NB4 (cell line): ENCODE results near the gene PRICKLE2.

Experiments
- TF ChIP-seq, protein P1 (sequence below): IDR thresholded peaks from 2 replicates; pipeline ENCODE4 v1.6.1; 2011; ENCODE audit warnings: low read depth, low read length
- TF ChIP-seq, protein P2 (sequence below): IDR thresholded peaks from one replicate; pipeline ENCODE4 v1.5.1; 2012; ENCODE audit warnings: low read depth, low read length

DNA sequence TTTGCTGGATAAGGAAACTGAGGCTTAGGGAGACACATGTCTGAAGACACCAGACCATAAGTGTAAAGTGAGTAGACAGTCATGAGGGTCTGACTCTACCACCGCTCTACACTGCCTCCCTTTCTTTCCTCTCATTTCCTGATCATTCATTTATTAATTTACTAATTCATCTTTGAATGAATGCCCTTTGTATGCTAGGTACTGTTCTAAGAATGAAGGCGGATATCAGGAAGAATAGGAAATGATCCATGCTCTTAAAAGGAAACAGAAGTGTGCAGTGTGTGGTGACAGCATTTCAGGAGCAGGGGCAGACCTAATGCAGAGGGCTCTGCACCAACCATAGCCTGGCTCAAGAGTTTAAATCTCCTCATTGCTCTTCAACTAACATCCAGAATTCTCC is 170.2 kb downstream of the PRICKLE2 start:
- TF ChIP-seq, protein P1, sequence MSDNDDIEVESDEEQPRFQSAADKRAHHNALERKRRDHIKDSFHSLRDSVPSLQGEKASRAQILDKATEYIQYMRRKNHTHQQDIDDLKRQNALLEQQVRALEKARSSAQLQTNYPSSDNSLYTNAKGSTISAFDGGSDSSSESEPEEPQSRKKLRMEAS = no peak
- TF ChIP-seq, protein P2, sequence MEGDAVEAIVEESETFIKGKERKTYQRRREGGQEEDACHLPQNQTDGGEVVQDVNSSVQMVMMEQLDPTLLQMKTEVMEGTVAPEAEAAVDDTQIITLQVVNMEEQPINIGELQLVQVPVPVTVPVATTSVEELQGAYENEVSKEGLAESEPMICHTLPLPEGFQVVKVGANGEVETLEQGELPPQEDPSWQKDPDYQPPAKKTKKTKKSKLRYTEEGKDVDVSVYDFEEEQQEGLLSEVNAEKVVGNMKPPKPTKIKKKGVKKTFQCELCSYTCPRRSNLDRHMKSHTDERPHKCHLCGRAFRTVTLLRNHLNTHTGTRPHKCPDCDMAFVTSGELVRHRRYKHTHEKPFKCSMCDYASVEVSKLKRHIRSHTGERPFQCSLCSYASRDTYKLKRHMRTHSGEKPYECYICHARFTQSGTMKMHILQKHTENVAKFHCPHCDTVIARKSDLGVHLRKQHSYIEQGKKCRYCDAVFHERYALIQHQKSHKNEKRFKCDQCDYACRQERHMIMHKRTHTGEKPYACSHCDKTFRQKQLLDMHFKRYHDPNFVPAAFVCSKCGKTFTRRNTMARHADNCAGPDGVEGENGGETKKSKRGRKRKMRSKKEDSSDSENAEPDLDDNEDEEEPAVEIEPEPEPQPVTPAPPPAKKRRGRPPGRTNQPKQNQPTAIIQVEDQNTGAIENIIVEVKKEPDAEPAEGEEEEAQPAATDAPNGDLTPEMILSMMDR = no peak
